NCI-H128 (cell line): Measurements from ENCODE around the gene HOXA13.
A peak's percentile ranks its signal among the peaks of the same experiment; 100 is the strongest.

Experiments
- DNase-seq: peaks from one replicate; lab custom pipeline; 2025; ENCODE audit not compliant: unreplicated experiment; lab: John Stamatoyannopoulos, UW

HOXA13 gene

DNA sequence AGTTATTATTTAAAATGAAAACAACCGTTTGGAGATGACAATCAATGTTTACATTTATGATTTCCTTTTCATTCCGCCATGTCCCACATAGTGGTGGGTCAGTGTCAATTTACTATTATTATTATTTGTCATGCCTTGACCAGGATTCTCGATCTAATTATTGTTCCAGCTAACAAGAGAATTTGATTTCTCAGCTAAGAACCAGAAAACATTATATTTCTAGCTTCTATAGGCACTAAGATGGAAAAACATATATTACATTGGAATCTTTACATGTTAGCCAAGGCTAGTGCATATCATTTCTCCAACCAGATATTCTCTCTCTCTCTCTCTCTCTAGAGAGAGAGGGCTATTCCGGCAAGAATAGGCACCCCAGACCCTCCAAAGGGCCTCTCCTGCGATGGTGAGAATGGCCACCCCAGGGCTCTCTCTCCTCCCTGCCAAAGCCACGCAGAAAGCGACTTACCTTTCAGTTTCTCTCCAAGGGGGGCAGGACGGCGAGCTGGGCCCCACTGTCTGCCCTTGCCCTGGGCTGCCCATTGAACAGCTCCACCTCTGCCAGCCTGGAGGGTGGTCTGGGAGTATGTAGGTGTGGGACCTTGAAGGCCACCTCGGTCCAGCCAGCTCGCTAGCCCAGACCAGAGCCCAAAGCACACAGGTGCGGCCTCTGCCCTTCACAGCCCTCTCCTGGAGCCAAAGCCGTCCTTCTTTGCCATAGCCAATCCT, 49.9 kb downstream of the HOXA13 start:
- no peak for DNase-seq

DNA sequence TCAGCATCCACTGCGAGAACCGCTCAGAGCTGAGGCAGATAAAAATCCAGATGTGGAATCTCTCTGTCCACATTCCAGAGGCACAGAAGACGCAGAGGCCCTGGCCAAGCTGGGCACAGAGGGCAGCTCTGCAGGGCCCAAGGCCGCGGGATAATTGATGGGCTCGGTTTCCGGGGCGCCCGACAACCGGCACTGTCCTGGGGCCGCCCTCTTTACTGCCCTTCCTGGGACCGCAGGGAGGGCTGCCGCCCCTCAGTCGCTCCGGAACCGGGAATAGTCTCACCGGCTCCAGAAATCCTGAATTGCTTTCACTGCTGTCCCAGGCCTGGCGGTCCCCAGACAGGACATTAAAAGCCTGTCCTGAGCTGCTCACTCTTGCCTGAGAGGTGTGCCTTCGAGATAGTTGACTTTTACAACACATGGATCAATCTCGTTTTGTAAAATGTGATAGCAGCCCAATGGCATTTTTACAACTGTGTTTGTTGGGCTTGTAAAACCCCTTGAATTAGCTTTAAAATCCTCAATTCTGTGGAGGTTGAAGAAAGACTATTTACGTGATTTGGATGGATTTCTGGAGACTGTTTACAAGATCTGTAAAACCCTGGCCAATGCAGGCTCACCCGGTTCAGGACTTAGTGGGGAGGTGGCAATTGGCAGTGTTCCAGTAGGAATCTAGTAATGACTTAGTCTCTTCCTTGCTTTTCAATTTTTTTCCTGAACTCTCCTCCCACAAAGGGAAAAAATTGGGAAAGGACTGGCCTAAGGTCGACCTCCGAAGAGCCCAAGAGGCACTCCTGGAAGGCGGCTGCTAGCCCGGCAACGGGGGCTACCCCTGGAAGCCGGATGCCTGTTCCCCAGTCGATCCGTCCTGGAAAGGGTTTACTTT, 50.9 kb downstream of the HOXA13 start:
- DNase-seq = no peak

DNA sequence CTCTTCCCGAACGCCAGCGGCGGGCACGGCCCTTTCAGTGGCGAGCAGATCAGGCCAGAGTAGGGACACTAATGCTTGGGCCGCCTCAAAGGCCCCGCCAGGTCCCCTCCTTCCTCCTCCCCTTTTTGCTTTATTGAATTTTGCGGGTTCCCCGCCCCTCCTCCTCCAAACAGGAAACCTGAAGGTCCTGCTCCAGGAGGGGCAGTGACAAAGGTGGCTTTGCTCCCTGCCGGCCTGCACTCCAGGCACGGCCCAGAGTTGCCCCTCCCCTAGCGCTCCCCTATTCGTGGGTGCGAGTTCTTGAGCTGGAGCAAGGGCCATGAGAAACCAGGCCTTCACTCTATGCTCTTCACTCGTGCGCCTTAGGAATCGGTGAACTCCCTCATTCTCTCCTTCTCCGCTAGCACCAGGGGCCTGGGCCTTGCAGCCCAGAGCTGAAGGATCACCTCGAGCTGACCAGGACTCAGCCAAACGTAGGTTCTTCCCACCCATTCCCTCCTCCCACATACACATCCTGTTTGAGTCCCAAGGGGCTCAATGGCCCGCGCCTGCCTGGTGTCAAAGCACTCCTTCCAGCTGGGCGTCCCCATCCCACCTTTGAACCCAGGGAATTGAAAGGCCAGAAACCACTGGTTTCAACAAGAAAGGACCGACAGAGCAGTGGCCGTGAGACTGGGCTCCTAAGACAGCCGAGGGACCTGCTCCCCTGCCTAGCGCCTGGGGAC, 51.7 kb downstream of the HOXA13 start:
- no peak for DNase-seq

DNA sequence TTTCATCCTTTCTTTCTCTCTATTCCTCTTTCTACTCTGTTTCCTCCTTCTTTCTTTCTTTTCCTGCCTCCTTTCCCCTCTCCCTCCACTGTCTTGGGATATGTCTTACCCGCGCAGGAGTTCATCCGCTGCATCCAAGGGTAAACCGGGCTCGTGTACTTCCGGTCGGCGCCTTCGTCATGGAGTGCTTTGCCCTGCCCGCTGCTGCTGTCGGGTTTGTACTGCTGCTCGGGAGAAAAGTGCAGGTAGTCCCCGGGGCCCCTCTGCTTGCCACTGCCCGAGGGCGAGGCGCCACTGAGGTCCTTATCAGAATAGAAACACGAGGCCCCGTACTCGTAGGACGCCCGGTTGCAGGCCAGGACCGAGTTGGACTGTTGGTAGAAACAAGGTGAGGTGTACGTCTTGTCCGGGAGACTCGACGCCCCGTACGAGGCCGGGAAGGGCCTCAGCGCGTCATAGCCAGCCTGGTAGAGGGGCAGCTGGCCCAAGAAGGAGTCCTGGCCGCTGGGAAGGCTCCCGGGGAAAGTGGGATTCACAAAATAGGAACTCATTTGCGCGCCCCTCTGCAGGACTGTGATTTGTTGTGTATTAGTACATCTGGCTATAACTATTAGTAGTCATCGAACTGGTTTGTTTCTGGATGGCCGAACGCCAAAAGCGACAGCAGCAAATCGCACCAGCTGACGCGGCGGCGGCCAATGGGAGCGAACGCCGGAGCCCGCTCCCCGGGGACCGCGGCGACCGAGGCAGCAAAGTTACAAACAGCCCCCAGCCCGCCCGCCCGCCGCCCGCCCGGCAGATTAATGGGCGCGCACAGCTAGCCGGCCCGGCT, 52.5 kb downstream of the HOXA13 start, which contains the start of gene HOXA6:
HOXA6 (minus strand) TSS at position 576 of the 832 bp plus-strand sequence; CDS start at position 551, 25 bp downstream.
- DNase-seq = peak; percentile 31

DNA sequence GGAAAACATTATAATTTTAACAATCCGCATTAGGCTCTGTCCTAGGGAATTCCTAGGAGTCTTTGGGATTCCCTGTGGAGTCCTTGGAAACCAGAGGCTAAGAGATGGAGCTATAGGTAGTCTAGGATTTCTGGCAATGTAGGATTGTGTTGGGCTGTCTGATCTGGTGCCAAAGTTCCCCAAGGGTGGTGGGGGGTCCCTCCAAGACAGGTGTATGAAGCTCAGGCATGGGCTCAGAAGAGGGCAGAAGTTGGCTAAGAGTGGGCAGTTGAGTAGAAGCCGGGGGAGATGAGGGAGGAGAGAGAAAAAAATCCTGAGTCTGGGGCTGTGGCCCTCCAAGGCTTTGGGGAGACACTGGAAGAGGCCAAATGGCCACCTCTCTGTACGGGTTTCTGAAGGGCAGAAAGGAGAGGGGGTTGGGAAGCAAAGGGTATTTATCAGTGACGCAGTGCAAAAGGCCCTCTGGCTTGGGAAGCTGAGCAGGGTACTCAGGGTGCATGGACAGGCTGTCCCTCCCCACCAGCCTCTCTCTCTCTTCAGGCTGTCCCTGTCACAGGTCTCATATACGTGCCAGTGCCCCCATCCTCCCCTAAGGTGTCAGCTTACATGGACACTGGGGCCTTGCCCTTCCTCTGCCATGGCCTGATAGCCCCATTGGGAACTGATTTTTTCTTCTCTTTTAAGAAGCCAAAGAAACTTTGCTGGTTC, 53.2 kb downstream of the HOXA13 start:
- no peak for DNase-seq

DNA sequence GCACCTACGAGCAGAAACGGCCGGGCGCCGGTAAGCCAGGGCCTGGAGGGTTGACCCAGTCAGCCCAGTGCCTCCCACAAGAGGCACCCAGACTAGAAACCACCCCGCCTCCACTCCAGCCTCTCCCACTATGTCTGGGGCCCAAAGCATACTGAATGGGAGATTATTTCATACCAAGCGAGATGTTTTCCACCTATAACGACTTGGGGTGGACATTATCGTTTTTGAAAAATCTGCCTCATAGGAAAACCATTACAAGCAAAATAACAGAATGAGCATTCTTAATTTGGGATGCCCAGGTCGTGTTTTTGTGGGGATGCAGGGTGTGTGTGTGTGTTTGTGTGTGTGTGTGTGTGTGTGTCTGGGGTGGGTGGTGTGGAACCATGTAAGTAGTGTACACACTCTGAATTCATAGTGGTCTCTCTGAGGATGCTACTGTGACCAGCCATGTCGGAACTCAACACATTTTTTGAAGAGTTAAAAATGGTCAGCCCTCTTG, 53.9 kb downstream of the HOXA13 start:
- DNase-seq = no peak

DNA sequence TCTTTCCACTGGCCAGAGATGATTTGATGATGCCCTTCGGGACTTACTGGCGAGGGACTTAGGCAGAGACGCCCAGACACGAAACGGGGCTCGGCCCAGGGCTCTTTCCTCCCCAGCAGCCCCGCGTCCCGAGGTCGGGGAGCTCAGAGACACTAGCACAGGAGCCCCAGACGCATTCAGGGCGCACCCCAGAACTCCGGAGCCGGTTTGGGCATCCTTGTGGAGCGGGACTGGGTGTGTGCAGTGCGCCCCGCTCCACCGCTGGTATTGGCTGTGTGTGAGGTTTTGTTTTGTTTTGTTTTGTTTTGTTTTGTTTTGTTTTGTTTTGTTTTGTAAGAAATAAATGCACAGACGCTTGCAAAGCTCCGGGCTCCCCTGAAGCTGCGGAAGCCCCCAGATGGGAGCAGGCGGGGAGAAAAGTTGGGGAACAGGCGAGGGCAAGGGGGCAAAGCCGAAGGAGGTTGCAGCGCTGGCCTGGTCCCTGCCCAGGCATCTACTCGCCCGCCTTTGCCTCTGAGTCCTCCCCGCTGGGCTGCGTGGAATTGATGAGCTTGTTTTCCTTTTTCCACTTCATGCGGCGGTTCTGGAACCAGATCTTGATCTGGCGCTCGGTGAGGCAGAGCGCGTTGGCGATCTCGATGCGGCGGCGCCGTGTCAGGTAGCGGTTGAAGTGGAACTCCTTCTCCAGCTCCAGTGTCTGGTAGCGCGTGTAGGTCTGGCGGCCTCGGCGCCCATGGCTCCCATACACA, 54.6 kb downstream of the HOXA13 start:
- no peak for DNase-seq

DNA sequence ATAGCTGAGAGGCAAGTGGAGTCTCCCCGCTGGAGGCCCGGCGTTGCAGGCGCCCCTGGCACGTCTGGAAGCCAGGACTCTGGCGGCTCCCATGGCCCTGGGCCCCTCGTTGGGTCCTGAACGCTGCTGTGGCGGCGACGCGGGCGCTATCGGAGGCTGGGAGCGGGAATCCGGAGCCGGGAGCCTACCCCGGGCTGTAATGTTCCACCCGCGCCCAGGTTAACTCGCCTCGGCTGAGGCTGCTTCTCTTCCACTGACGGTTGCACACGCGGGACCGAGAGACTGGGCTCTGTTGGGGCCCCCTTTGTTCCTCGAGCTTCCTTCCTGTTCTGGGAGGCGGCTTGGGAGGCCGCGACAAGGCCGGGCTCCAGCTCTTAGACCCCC, 55.1 kb downstream of the HOXA13 start:
- DNase-seq = no peak
